GM18505 (cell line): ENCODE measurements around the gene CAPZB.

Experiments
- ATAC-seq: cut with Tn5 transposase; IDR thresholded peaks from one replicate; pipeline ENCODE4 v1.9.1; 2021; ENCODE audit not compliant: unreplicated experiment
- POLR2A ChIP-seq: IDR thresholded peaks from 4 replicates; pipeline ENCODE4 v1.6.1; 2011; ENCODE audit warnings: borderline replicate concordance; ENCODE audit not compliant: insufficient read depth, insufficient read length; ENCODE audit errors: extremely low read depth

CAPZB gene

DNA sequence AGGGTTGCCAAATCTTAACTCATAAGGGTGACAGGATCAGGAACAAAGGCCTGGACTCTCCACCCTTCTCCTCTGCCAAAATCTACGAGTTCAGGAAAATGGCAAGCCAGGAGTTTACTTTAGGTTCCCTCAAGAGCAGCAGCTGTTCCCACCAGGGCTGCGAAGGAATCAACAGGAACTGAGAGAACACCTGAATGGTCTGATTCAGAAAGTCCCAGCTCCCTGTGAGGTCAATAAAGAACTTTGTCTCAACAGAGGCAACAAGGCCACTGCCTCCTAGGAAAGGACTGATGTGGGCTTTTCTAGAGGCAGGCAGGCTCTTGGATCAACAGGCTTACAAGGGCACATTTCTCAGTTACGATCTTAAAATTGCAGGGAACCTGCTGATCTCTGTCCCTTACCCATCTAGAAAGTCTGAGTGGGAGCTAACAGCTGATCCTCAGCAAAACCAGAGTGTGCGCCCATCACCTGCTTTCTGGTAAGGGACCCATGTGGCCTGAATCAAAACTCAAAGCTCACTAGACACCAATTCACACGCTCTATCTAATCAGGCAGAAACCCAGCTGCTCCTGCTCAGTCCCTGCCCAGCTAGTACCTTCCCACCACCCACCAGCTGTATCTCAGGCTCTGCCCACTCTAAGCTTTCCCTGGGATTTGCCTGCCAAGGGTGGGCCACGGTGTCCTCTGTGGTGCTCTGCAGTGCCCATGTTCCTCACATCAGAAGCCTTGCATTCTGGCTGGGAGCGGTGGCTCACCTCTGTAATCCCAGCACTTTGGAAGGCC lies 83.1 kb downstream of the CAPZB start:
- no peak for TF ChIP-seq POLR2A
- ATAC-seq, result no peak

DNA sequence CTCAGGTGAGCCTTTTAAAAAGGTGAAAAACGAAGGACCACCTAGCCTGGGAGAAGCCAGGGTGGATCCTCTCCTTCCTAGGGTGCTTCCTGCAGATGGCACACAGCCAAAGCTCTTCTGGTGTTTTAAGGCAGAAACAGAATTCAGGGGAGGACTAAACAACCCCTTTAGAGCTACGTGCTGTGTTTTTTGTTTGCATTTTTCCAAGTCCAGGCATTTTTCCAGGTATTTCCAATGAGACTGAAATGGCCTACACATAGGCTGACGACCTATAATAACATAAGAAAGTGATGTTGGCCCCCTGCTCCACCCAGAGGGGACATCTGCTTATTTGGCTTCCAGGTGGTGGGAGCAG lies 83.8 kb downstream of the CAPZB start:
- no peak for ATAC-seq
- TF ChIP-seq POLR2A, result no peak

DNA sequence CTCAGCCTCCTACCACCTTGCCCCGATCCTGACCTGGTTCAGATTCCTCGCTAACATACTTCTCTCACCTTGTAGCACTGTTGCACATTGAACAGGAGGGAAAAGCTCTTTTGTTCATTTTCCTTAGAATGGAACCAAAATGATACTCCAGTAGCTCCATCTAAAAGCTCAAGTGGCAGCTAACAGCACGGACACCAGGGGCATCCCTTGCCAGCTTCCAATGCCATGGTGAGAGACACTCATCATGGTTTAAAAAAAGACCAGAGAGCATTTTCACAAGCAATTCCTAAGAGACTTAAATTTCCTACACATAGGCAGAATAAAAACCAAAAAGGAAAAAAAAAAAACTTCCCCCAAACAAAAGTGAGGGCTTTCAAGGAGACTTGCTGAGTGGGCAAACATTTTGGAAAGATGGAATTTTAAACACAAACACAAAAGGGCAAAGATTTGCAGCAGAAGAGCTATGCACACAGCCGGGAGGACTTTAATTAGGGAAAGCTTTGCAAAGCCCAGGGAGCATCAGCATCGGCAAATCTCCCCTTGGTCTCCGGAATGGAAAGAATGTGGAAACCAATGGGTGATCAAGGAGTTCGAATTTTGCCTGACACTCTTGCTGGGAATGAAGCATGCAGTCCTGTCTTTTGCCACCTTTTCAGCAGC lies 84.3 kb downstream of the CAPZB start:
- ATAC-seq, result no peak
- TF ChIP-seq POLR2A, result no peak

GRCh38 chr1:19400192-19400611 lies 85.1 kb downstream of the CAPZB start:
- no peak for TF ChIP-seq POLR2A
- ATAC-seq, result no peak

DNA sequence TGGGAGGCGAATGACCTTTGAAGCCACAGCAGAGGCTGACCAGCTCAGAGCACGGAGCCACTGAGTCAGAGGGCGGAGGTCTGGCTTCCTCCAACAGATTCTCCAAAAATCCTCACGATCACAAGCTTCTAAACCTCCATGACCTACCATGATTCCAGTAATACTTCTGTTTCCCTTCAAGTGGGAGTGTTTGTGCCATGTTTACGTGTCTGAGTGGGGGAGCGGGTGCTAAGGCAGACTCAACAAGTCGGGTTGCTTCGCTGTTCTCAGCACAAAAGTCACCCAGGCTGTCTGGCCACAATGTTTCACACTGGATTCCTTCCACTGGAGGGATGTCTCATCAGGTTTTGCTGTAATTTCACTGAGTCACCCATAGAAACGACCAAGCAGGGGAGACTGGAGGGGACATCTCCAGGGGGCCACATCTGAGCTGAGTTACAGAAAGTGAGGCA lies 87.0 kb downstream of the CAPZB start:
- ATAC-seq, result no peak
- TF ChIP-seq POLR2A, result no peak

DNA sequence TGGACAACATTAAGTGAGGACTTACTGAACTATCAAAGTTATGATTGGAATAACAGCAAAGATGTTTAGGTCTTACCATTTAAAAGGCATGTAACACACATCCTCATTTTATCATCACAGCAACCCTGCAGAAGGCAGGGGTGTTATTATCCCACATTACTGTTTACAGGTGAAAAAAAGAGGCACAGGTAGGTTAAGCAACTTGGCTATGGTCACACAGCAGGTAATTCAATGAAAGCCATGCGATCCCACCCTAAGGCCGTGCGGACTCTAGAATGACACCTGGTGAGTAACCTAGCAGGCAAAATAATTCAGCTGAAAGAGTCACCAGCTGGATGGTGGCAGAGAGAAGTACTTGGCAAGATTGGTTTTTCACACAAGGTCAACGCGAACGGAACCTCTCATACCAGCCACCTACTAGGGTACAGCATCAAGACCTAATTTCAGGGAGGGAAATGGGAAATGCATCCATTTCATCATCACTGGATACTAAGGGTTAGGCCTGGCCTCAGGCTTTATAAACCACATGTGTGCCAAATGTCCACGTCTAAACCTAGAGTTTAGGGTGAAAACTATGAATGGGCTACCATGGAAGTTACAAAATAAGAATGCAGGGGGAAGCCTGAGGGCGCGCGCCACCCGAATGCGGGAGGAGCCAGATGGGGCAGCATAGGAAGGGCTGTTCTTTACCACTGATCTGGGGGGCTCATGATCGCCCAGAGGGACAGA lies 88.0 kb downstream of the CAPZB start:
- ATAC-seq, result no peak
- TF ChIP-seq POLR2A, result peak; percentile 17

- no peak for ATAC-seq
- TF ChIP-seq POLR2A, result no peak
These were observed 89.1 kb downstream of the CAPZB start for GRCh38 chr1:19396280-19396679.

DNA sequence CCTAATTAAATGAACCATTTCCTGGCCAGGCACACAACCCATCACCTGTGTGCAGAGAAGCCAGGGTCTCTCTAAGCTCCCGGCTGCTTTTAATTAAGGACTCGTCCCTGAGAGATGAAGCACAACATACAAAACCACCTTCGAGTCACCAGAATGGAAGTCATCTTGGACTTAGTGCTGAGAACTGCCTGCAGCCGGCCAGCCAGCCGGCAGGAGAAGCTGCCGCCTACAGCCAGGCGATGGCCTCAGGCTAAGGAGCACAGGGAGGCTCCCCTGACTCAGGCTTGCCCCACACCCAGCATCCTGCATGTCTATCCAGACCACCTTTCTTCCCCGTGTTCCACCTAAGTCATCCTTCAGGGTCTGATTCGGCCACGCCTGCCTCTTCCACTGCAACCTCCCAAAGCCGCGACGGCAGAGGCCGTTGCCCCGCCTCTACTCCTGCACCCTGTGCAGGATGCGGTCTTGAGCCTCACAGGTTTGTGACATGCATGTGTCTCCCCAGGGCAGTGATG lies 89.6 kb downstream of the CAPZB start:
- no peak for TF ChIP-seq POLR2A
- no peak for ATAC-seq

DNA sequence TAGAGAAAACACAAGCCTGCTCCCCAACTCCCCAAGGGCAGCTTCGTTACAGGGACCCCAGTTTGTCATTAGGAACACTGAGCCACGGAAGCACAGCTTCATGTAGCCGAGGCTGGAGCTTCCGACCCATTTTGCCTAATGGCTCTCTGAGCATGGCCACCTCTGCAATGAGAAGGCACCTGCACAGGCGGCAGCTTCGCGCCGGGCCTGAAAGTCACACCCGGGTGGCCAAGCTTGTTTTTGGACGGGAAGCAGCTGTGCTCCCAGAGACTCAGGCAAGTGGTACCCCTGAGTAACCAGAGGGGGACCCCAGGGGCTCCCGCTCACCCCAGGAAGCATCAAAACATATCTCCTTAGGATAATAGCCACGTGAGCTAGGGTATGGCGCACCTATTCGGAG lies 92.3 kb downstream of the CAPZB start:
- TF ChIP-seq POLR2A, result no peak
- ATAC-seq, result no peak

DNA sequence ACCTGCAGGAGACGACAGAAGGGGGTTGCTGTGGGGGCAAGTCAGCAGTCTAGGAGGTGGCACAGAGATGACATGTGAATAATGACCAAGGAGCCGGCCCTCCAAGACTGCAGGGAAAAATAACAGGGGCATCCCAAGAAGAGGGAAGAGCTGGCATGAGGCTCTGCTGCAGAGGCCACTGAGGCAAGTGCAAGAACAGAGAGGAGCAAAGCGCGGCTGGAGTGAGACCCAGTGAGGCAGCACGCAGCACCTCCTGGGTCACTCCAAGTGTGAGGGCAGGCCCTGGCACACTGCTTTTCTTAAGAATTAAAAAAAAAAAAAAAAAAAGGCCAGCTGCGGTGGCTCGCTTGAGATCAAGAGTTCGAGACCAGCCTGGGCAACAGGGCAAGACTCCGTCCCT lies 93.1 kb downstream of the CAPZB start:
- ATAC-seq, result no peak
- no peak for TF ChIP-seq POLR2A

GRCh38 chr1:19391596-19391981 lies 93.8 kb downstream of the CAPZB start:
- no peak for ATAC-seq
- no peak for TF ChIP-seq POLR2A

GRCh38 chr1:19390901-19391595 lies 94.3 kb downstream of the CAPZB start:
- TF ChIP-seq POLR2A, result no peak
- ATAC-seq, result peak; percentile 48

DNA sequence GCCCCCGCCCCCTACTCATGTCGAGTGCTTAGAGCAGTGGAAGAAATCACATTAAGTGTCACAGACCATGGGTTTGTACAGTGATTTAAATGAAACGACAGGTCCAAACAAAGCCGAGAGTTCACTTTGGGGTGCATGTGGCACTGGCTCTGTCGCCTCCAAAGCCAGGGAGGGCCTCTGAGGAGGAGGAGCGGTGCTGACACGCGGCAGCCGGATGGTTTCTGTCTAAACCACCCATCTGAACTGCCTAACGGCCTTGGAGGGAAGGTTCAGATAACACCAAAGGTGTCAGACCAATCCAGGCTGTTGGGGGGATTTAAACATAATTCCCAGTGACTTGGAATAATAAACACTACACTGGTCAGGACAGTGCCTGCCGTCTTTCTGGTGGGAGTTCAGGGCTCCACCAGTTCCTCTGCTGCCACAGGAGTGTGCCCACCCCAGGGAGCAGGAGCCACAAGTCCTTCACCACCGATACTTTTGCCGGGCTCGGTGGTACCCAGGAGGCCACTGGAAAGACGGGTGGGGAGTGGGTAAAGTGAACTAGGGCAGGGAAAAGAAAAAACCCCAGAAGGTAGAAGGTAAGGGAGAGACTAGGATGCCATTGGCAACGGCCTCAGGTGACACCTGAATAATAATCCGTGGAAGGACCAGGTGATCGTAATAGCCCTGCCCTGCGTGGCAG lies 95.0 kb downstream of the CAPZB start:
- TF ChIP-seq POLR2A, result no peak
- ATAC-seq, result no peak

DNA sequence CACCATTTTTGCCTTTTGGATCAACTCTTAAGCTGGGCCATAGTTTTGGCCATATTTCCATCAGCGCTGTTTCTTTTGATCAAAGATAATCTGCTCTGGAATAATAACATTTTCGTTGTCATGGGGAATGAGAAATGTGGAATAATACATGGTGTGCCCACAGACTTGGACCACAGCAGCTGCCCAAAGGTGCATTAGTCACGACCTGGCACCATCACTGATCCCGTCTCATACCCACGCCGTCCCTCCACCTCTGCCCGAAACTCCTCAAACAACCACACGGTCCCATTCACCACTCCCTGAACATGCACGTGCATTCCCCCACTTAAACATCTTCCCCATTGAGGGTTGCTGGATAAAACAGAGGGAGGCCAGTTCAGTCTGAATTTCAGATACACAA lies 96.4 kb downstream of the CAPZB start:
- no peak for TF ChIP-seq POLR2A
- no peak for ATAC-seq
